ENCODE measurements around the gene ADAMTS10. TPM values are rescaled to one million over a fixed set of nuclear protein-coding genes. Genes with fewer than 3 reads are reported as not detected.
"Not testable (repeated sequence)": the region's sequence is repeated elsewhere in the genome, so short reads cannot be mapped to it uniquely, and the experiment has no call there.

ADAMTS10 gene
- total RNA-seq, 3 donors from 2014 or later (not counting 1 experiment from before 2014, with no cell fraction given) = 159 to 286 (median 203) TPM

- no peak for TF ChIP-seq CTCF (IDR thresholded peaks at IDR 0.05)
- Histone ChIP-seq H3K27ac (ENCODE audit: low read length) (peak overlapping the region; percentile 83), H3K4me1 (ENCODE audit: control insufficient read depth, insufficient read depth, low read length) (peaks cover 99% of the 10 kb centered on the region), H3K9me3 (ENCODE audit: control insufficient read depth, insufficient read depth, low read length) (no peaks in the 10 kb centered on the region), H3K36me3 (ENCODE audit: control insufficient read depth, insufficient read depth, low read length) (peaks cover 2% of the 10 kb centered on the region), H3K27me3 (ENCODE audit: control insufficient read depth, insufficient read depth, low read length) (no peaks in the 10 kb centered on the region), H3K4me3 (ENCODE audit: low read length) (no peak overlapping the region)
- no peaks in the 10 kb centered on the region for H3K9me3 Mint-ChIP-seq
- no peak for DNase-seq
- H3K36me3 Mint-ChIP-seq = no peaks in the 10 kb centered on the region
- peaks cover 70 to 85% of the 10 kb centered on the region in 2 donors for H3K4me1 Mint-ChIP-seq
- H3K27me3 Mint-ChIP-seq (ENCODE audit: low read depth in 2 of 2) = no peaks in the 10 kb centered on the region
- H3K27ac Mint-ChIP-seq = peak overlapping the region; percentile 90 to 97
- peak overlapping the region; percentile 91 for H3K4me3 Mint-ChIP-seq
- 83% methylated on average over 7 of the region's 7 CpGs for WGBS (ENCODE audit: insufficient coverage)
- ATAC-seq = no peak
- intact Hi-C loops (cut with micrococcal nuclease) = no loop called here
Measured at GRCh38 chr19:8566855-8567254, 43.7 kb downstream of the ADAMTS10 start.

- 71% methylated on average over 8 of the region's 8 CpGs for WGBS (ENCODE audit: insufficient coverage)
- H3K36me3 ChIP-seq (ENCODE audit: control insufficient read depth, insufficient read depth, low read length); ATAC-seq; H3K9me3 ChIP-seq (ENCODE audit: control insufficient read depth, insufficient read depth, low read length); DNase-seq; H3K4me3 ChIP-seq (ENCODE audit: low read length); H3K9me3 Mint-ChIP-seq; H3K27me3 Mint-ChIP-seq (ENCODE audit: low read depth in 2 of 2); H3K36me3 Mint-ChIP-seq; H3K27me3 ChIP-seq (ENCODE audit: control insufficient read depth, insufficient read depth, low read length): not testable (repeated sequence)
- intact Hi-C loops (cut with micrococcal nuclease) = loop anchor here (2.0 kb wide), 1 partner anchor 14 kb away; no protein-coding TSS in a partner anchor
- Mint-ChIP-seq H3K4me3 (peak overlapping the region; percentile 80), H3K27ac (peak overlapping the region; percentile 92 to 99), H3K4me1 (peaks cover 65 to 82% of the 10 kb centered on the region in 2 donors)
- Histone ChIP-seq H3K27ac (ENCODE audit: low read length) (peak overlapping the region; percentile 68), H3K4me1 (ENCODE audit: control insufficient read depth, insufficient read depth, low read length) (peaks cover 98% of the 10 kb centered on the region)
Measured at GRCh38 chr19:8564866-8565265, 45.6 kb downstream of the ADAMTS10 start.

GRCh38 chr19:8561075-8561764 is 49.3 kb downstream of the ADAMTS10 start:
- no peaks in the 10 kb centered on the region for H3K9me3 ChIP-seq (ENCODE audit: control insufficient read depth, insufficient read depth, low read length)
- Mint-ChIP-seq H3K27me3 (ENCODE audit: low read depth in 2 of 2) (no peaks in the 10 kb centered on the region), H3K4me3 (peak overlapping the region; percentile 45), H3K4me1 (peaks cover 58 to 84% of the 10 kb centered on the region in 2 donors), H3K36me3 (no peaks in the 10 kb centered on the region), H3K27ac (peak overlapping the region; percentile 92 to 99), H3K9me3 (no peaks in the 10 kb centered on the region)
- 69% methylated on average over 2 of the region's 2 CpGs for WGBS (ENCODE audit: insufficient coverage)
- no peak overlapping the region for H3K27ac ChIP-seq (ENCODE audit: low read length)
- no peak overlapping the region for H3K4me3 ChIP-seq (ENCODE audit: low read length)
- H3K27me3 ChIP-seq (ENCODE audit: control insufficient read depth, insufficient read depth, low read length) = no peaks in the 10 kb centered on the region
- intact Hi-C loops (cut with micrococcal nuclease) = no loop called here
- peak in 2 of 3 donors; percentile 9 for ATAC-seq
- H3K36me3 ChIP-seq (ENCODE audit: control insufficient read depth, insufficient read depth, low read length) = peaks cover 11% of the 10 kb centered on the region
- DNase-seq = no peak
- H3K4me1 ChIP-seq (ENCODE audit: control insufficient read depth, insufficient read depth, low read length) = peaks cover 94% of the 10 kb centered on the region
- no peak for TF ChIP-seq CTCF (IDR thresholded peaks at IDR 0.05)

- H3K27me3 Mint-ChIP-seq (ENCODE audit: low read depth in 2 of 2) = no peaks in the 10 kb centered on the region
- H3K27ac Mint-ChIP-seq = peak overlapping the region; percentile 89 to 92
- ATAC-seq (no peak), DNase-seq (no peak)
- Histone ChIP-seq H3K4me3 (ENCODE audit: low read length) (no peak overlapping the region), H3K27ac (ENCODE audit: low read length) (peak overlapping the region; percentile 12), H3K4me1 (ENCODE audit: control insufficient read depth, insufficient read depth, low read length) (peaks cover 72% of the 10 kb centered on the region), H3K36me3 (ENCODE audit: control insufficient read depth, insufficient read depth, low read length) (peaks cover 27% of the 10 kb centered on the region), H3K27me3 (ENCODE audit: control insufficient read depth, insufficient read depth, low read length) (no peaks in the 10 kb centered on the region), H3K9me3 (ENCODE audit: control insufficient read depth, insufficient read depth, low read length) (no peaks in the 10 kb centered on the region)
- 78% methylated on average over 2 of the region's 2 CpGs for WGBS (ENCODE audit: insufficient coverage)
- no peaks in the 10 kb centered on the region for H3K9me3 Mint-ChIP-seq
- TF ChIP-seq CTCF (IDR thresholded peaks at IDR 0.05) = no peak
- intact Hi-C loops (cut with micrococcal nuclease) = no loop called here
- H3K4me1 Mint-ChIP-seq = peaks cover 52 to 78% of the 10 kb centered on the region in 2 donors
- H3K36me3 Mint-ChIP-seq = peaks cover 7% of the 10 kb centered on the region
- peak overlapping the region; percentile 71 for H3K4me3 Mint-ChIP-seq
Measured at GRCh38 chr19:8558325-8558724, 52.2 kb downstream of the ADAMTS10 start.

Measured in natural killer cell (primary cell).